Testis (tissue), 2 donors: ENCODE data around the gene SYNGR1.

ENCODE experiments used
- POLR2A ChIP-seq: fragments of 450-650 bp; IDR thresholded peaks from one replicate; pipeline ENCODE4 v1.6.1; 2017; ENCODE audit warnings: antibody characterized with exemption, mild to moderate bottlenecking, moderate library complexity
- TF ChIP-seq, protein P1 (sequence below), 3 experiments: fragments of 450-650 bp in 2 of 3; fragments of 200-600 bp in 1 of 3; sonication (generic) in 1 of 3; IDR thresholded peaks; one replicate each; pipeline ENCODE4 v1.5.1; 2016 to 2019; ENCODE audit warnings: antibody characterized with exemption in 3 of 3, mild to moderate bottlenecking in 2 of 3, moderate library complexity in 1 of 3

GRCh38 chr22:39381930-39382329, 32.1 kb downstream of the SYNGR1 start:
- TF ChIP-seq, protein P1, sequence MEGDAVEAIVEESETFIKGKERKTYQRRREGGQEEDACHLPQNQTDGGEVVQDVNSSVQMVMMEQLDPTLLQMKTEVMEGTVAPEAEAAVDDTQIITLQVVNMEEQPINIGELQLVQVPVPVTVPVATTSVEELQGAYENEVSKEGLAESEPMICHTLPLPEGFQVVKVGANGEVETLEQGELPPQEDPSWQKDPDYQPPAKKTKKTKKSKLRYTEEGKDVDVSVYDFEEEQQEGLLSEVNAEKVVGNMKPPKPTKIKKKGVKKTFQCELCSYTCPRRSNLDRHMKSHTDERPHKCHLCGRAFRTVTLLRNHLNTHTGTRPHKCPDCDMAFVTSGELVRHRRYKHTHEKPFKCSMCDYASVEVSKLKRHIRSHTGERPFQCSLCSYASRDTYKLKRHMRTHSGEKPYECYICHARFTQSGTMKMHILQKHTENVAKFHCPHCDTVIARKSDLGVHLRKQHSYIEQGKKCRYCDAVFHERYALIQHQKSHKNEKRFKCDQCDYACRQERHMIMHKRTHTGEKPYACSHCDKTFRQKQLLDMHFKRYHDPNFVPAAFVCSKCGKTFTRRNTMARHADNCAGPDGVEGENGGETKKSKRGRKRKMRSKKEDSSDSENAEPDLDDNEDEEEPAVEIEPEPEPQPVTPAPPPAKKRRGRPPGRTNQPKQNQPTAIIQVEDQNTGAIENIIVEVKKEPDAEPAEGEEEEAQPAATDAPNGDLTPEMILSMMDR (IDR thresholded peaks at IDR 0.05), result no peak
- no peak for TF ChIP-seq POLR2A
